GM18502 (cell line): ENCODE results near the gene CDH26.
A peak's percentile ranks its signal among the peaks of the same experiment; 100 is the strongest.

Source experiments
- ATAC-seq: cut with Tn5 transposase; IDR thresholded peaks from one replicate; pipeline ENCODE4 v1.9.1; 2021; ENCODE audit warnings: mild to moderate bottlenecking; ENCODE audit not compliant: unreplicated experiment, poor library complexity

Gene CDH26

GRCh38 chr20:59958123-59958522 is at the start of gene CDH26:
TSS of gene CDH26 (plus strand) at chr20:59958423. CDS start at chr20:59958727, 304 bp downstream.
- no peak for ATAC-seq

- no peak for ATAC-seq
These were observed 49.4 kb upstream of the CDH26 start for GRCh38 chr20:59908855-59909254.

- ATAC-seq: no peak
These were observed 47.2 kb upstream of the CDH26 start for GRCh38 chr20:59911041-59911440.

DNA sequence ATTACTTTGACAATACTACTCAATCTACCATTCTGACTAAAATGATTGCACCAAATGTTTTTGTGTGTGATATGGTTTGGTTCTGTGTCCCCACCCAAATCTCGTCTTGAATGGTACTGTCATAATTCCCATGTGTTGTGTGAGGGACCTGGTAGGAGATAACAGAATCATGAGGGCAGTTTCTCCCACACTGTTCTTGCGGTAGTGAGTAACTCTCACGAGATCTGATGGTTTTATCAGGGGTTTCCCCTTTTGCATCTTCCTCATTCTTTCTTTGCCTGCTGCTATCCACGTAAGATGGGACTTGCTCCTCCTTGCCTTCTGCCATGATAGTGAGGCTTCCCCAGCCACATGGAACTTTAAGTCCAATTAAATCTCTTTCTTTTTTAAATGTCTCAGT is 45.6 kb upstream of the CDH26 start:
- no peak for ATAC-seq

GRCh38 chr20:59920944-59921343 is 37.3 kb upstream of the CDH26 start:
- no peak for ATAC-seq

- no peak for ATAC-seq
These were observed 34.7 kb upstream of the CDH26 start for GRCh38 chr20:59923514-59923913.

- no peak for ATAC-seq
These were observed 32.9 kb upstream of the CDH26 start for GRCh38 chr20:59925359-59925758.

DNA sequence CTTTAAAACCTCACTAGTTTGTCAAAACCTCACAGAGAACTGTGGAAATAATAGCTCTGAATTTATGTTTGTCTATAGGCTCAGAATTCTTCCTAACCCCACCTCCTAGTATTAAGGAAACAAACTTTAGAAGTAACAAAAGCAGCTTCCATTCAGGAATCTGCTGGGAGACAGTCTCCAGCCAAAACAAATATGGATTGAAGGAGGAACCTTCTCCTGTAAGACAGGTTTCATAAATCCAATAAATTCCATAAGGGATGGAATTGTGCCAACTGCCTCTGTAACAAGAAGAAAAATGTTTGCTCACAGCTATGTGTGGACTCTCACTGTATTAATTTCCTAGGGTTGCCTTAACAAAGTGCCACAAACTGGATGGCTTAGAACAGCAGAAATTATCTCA is 32.3 kb upstream of the CDH26 start:
- ATAC-seq: no peak

GRCh38 chr20:59931511-59932312 is 26.5 kb upstream of the CDH26 start:
- no peak for ATAC-seq

- ATAC-seq: no peak
These were observed 25.5 kb upstream of the CDH26 start for GRCh38 chr20:59932616-59933295.

GRCh38 chr20:59933296-59933848 is 24.9 kb upstream of the CDH26 start, which contains the start of gene SYCP2:
TSS of gene SYCP2 (minus strand) at chr20:59933637. CDS start at chr20:59922413, 11,224 bp downstream.
- no peak for ATAC-seq

- ATAC-seq: peak; percentile 94
These were observed 24.2 kb upstream of the CDH26 start for GRCh38 chr20:59933849-59934585.

GRCh38 chr20:59935457-59936185 is 22.6 kb upstream of the CDH26 start:
- ATAC-seq: no peak

GRCh38 chr20:59936409-59936808 is 21.8 kb upstream of the CDH26 start:
- ATAC-seq: no peak

DNA sequence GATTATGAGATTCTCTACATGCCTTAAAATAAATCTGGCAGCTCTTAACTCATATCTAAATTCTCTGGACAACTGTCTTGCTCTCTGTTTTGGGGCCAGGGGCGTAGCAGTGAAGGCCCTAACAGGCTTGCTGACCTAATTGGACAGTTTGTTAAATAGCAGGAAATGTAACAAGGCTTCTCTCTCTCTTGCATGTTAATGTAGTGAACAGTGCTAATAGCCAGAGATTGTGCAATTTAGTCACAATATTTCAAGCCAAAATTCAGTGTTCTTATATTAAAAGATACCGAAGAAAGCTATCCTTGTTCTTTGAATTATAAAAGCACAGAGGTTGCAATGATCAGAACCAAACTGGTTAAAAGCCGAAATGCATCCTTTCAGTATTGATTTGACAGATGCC is 21.1 kb upstream of the CDH26 start:
- no peak for ATAC-seq

GRCh38 chr20:59938221-59938620 is 20.0 kb upstream of the CDH26 start:
- ATAC-seq: no peak

GRCh38 chr20:59938696-59939051 is 19.5 kb upstream of the CDH26 start:
- no peak for ATAC-seq

GRCh38 chr20:59939052-59939878 is 19.0 kb upstream of the CDH26 start:
- no peak for ATAC-seq

DNA sequence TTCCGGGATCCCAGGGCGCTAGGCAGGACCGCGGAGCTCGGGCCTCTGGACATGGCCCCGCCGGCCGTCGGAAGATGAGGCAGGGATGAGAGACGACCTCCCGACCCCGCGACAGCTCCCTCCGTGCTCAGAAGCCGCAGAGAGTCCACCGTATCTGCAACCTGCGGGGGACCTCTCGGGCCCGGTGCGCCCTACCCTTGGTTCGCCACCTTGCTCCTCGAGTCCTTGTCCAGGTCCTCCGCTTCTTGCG is 18.4 kb upstream of the CDH26 start:
- ATAC-seq: peak; percentile 39
